Measurements from ENCODE around the gene FAM76B. TPM values are rescaled to one million over a fixed set of nuclear protein-coding genes. Genes with fewer than 3 reads are reported as not detected.
A peak's percentile ranks its signal among the peaks of the same experiment; 100 is the strongest.

The FAM76B gene
- total RNA-seq, 1 experiment from 2014 or later = 23.8 TPM

GRCh38 chr11:95829580-95830259 lies 40.1 kb upstream of the FAM76B start:
- BruUV-seq (replicated peaks) = no TSS peak
- intact Hi-C loops (cut with micrococcal nuclease; ENCODE audit: unreplicated experiment) = loop anchor here (10.0 kb wide), 1 partner anchor 395 kb away; no protein-coding TSS in a partner anchor
- no peak for DNase-seq

GRCh38 chr11:95827696-95828095 lies 38.1 kb upstream of the FAM76B start:
- Histone ChIP-seq H2AFZ (no peak overlapping the region), H3K27me3 (ENCODE audit: insufficient read depth, low read depth) (no peaks in the 10 kb centered on the region), H3K9me2 (ENCODE audit: insufficient read depth) (no peaks in the 10 kb centered on the region), H3K27ac (no peak overlapping the region), H3K79me2 (ENCODE audit: low read depth) (no peaks in the 10 kb centered on the region), H3F3A (ENCODE audit: insufficient read depth, low read depth) (peaks cover 22% of the 10 kb centered on the region), H3K36me3 (ENCODE audit: low read depth) (peaks cover 35% of the 10 kb centered on the region; the same call in 1 of the 2 replicates), H3K4me2 (no peak overlapping the region), H3K4me1 (replicated peaks; ENCODE audit: insufficient read depth) (no peaks in the 10 kb centered on the region), H4K20me1 (ENCODE audit: insufficient read depth) (no peaks in the 10 kb centered on the region), H3K4me3 (no peak overlapping the region), H3K9me3 (ENCODE audit: insufficient read depth, low read depth) (no peaks in the 10 kb centered on the region)
- no peak for DNase-seq
- ChIA-PET POLR2A (ENCODE audit: unreplicated experiment) (no interaction called here), CTCF (no interaction called here)
- TF ChIP-seq CTCF (conservative IDR thresholded peaks at IDR 0.05) = no peak
- TF ChIP-seq EZH2 (IDR thresholded peaks at IDR 0.05; ENCODE audit: low read depth) = no peak
- BruUV-seq (replicated peaks) = no TSS peak
- intact Hi-C loops (cut with micrococcal nuclease; ENCODE audit: unreplicated experiment) = no loop called here

More at GRCh38 chr11:95829580-95830259, 40.1 kb upstream of the FAM76B start:
- ChIA-PET POLR2A (ENCODE audit: unreplicated experiment) (interaction anchor here (0.5 kb wide), 1 partner anchor 78 kb away, joined by 3 read pairs; no protein-coding TSS in a partner anchor), CTCF (interaction anchor here (0.6 kb wide), 1 partner anchor 145 kb away, joined by 3 read pairs; no protein-coding TSS in a partner anchor)
- H3F3A ChIP-seq (ENCODE audit: insufficient read depth, low read depth) = peaks cover 27% of the 10 kb centered on the region
- no peaks in the 10 kb centered on the region for H3K27me3 ChIP-seq (ENCODE audit: insufficient read depth, low read depth)
- H3K79me2 ChIP-seq (ENCODE audit: low read depth) = no peaks in the 10 kb centered on the region
- H2AFZ ChIP-seq = no peak overlapping the region
- H3K9me3 ChIP-seq (ENCODE audit: insufficient read depth, low read depth) = no peaks in the 10 kb centered on the region
- no peaks in the 10 kb centered on the region for H4K20me1 ChIP-seq (ENCODE audit: insufficient read depth)
- no peak overlapping the region for H3K27ac ChIP-seq
- TF ChIP-seq EZH2 (IDR thresholded peaks at IDR 0.05; ENCODE audit: low read depth) = no peak
- no peak for TF ChIP-seq CTCF (conservative IDR thresholded peaks at IDR 0.05)
- no peak overlapping the region for H3K4me3 ChIP-seq
- no peaks in the 10 kb centered on the region for H3K4me1 ChIP-seq (replicated peaks; ENCODE audit: insufficient read depth)
- peaks cover 52% of the 10 kb centered on the region for H3K36me3 ChIP-seq (ENCODE audit: low read depth)
- no peak overlapping the region for H3K4me2 ChIP-seq
- H3K9me2 ChIP-seq (ENCODE audit: insufficient read depth) = no peaks in the 10 kb centered on the region

- POLR2A ChIA-PET (ENCODE audit: unreplicated experiment) = no interaction called here
- Histone ChIP-seq H2AFZ (no peak overlapping the region), H3K79me2 (ENCODE audit: low read depth) (no peaks in the 10 kb centered on the region), H3K9me3 (ENCODE audit: insufficient read depth, low read depth) (no peaks in the 10 kb centered on the region), H3K27me3 (ENCODE audit: insufficient read depth, low read depth) (no peaks in the 10 kb centered on the region), H3K4me2 (no peak overlapping the region), H3K4me3 (no peak overlapping the region), H3K36me3 (ENCODE audit: low read depth) (peaks cover 8% of the 10 kb centered on the region), H3K27ac (no peak overlapping the region), H4K20me1 (ENCODE audit: insufficient read depth) (no peaks in the 10 kb centered on the region), H3F3A (ENCODE audit: insufficient read depth, low read depth) (peaks cover 8% of the 10 kb centered on the region; the same call in 1 of the 2 replicates), H3K9me2 (ENCODE audit: insufficient read depth) (no peaks in the 10 kb centered on the region), H3K4me1 (replicated peaks; ENCODE audit: insufficient read depth) (no peaks in the 10 kb centered on the region)
- DNase-seq = peak in 1 of 2 experiments; percentile 19
- CTCF ChIA-PET = no interaction called here
- TF ChIP-seq CTCF (conservative IDR thresholded peaks at IDR 0.05) = no peak
- TF ChIP-seq EZH2 (IDR thresholded peaks at IDR 0.05; ENCODE audit: low read depth) = no peak
- intact Hi-C loops (cut with micrococcal nuclease; ENCODE audit: unreplicated experiment) = no loop called here
- BruUV-seq (replicated peaks) = no TSS peak
Measured at GRCh38 chr11:95821640-95822039, 32.1 kb upstream of the FAM76B start.

Measured in PC-9 (cell line).